Memory B cell (primary cell): ENCODE data around the gene ACTN4.
"Not testable (repeated sequence)": the region's sequence is repeated elsewhere in the genome, so short reads cannot be mapped to it uniquely, and the experiment has no call there.

Source experiments
- ATAC-seq: fragments of 150-1000 bp; cut with Tn5 transposase; 2 replicates; pipeline ENCODE4 v1.10.0; 2021; ENCODE audit warnings: low read depth, mild to moderate bottlenecking, moderate library complexity
- DNase-seq, 2 donors: peaks; one replicate each; pipeline ENCODE4 v3.0.0; 2022; ENCODE audit warnings: low spot score in 2 of 2
- H3K27ac Mint-ChIP-seq: one replicate; pipeline ENCODE4 v1.8.0; 2022; ENCODE audit warnings: mild to moderate bottlenecking, moderate library complexity, mixed read lengths
- H3K27me3 Mint-ChIP-seq: one replicate; pipeline ENCODE4 v1.8.0; 2022; ENCODE audit warnings: mixed read lengths
- H3K36me3 Mint-ChIP-seq: one replicate; pipeline ENCODE4 v1.8.0; 2022; ENCODE audit warnings: mild to moderate bottlenecking, mixed read lengths
- H3K4me1 Mint-ChIP-seq: one replicate; pipeline ENCODE4 v1.8.0; 2022; ENCODE audit warnings: mixed read lengths
- H3K4me3 Mint-ChIP-seq: one replicate; pipeline ENCODE4 v1.8.0; 2022; ENCODE audit warnings: mild to moderate bottlenecking, moderate library complexity, mixed read lengths
- H3K9me3 Mint-ChIP-seq: one replicate; pipeline ENCODE4 v1.8.0; 2022; ENCODE audit warnings: mixed read lengths

Gene ACTN4

GRCh38 chr19:38629568-38629967 is 17.9 kb upstream of the ACTN4 start:
- Mint-ChIP-seq H3K36me3 (peaks cover 34% of the 10 kb centered on the region), H3K4me3 (no peak overlapping the region), H3K4me1 (peaks cover 5% of the 10 kb centered on the region), H3K27me3 (no peaks in the 10 kb centered on the region), H3K9me3 (no peaks in the 10 kb centered on the region), H3K27ac (peak overlapping the region; percentile 48)
- ATAC-seq: no peak
- no peak for DNase-seq

GRCh38 chr19:38631301-38631700 is 16.1 kb upstream of the ACTN4 start:
- not testable (repeated sequence) for H3K27me3 Mint-ChIP-seq, H3K4me3 Mint-ChIP-seq, ATAC-seq, H3K4me1 Mint-ChIP-seq, DNase-seq, H3K9me3 Mint-ChIP-seq, H3K27ac Mint-ChIP-seq
- peaks cover 28% of the 10 kb centered on the region for H3K36me3 Mint-ChIP-seq

- H3K27me3 Mint-ChIP-seq, H3K9me3 Mint-ChIP-seq, DNase-seq, H3K27ac Mint-ChIP-seq, ATAC-seq, H3K4me3 Mint-ChIP-seq: not testable (repeated sequence)
- Mint-ChIP-seq H3K36me3 (peaks cover 26% of the 10 kb centered on the region), H3K4me1 (peaks cover 10% of the 10 kb centered on the region)
Measured at GRCh38 chr19:38631811-38632475, 15.5 kb upstream of the ACTN4 start.

GRCh38 chr19:38632476-38633213 is 14.8 kb upstream of the ACTN4 start:
- no peak overlapping the region for H3K4me3 Mint-ChIP-seq
- H3K9me3 Mint-ChIP-seq: no peaks in the 10 kb centered on the region
- no peak for DNase-seq
- ATAC-seq: no peak
- no peak overlapping the region for H3K27ac Mint-ChIP-seq
- H3K27me3 Mint-ChIP-seq: no peaks in the 10 kb centered on the region
- peaks cover 25% of the 10 kb centered on the region for H3K36me3 Mint-ChIP-seq
- H3K4me1 Mint-ChIP-seq: peaks cover 15% of the 10 kb centered on the region

GRCh38 chr19:38634757-38635482 is 12.5 kb upstream of the ACTN4 start:
- peak; percentile 69 to 80 for DNase-seq

GRCh38 chr19:38635483-38636399 is 11.7 kb upstream of the ACTN4 start:
- no peaks in the 10 kb centered on the region for H3K27me3 Mint-ChIP-seq
- H3K9me3 Mint-ChIP-seq: no peaks in the 10 kb centered on the region
- H3K27ac Mint-ChIP-seq: no peak overlapping the region
- DNase-seq (no peak), ATAC-seq (no peak)
- no peak overlapping the region for H3K4me3 Mint-ChIP-seq
- H3K4me1 Mint-ChIP-seq: peaks cover 15% of the 10 kb centered on the region
- peaks cover 12% of the 10 kb centered on the region for H3K36me3 Mint-ChIP-seq

More at GRCh38 chr19:38634757-38635482, 12.5 kb upstream of the ACTN4 start:
- peak; percentile 40 for ATAC-seq
- Mint-ChIP-seq H3K9me3 (no peaks in the 10 kb centered on the region), H3K27me3 (no peaks in the 10 kb centered on the region), H3K27ac (peak overlapping the region; percentile 80), H3K4me1 (peaks cover 15% of the 10 kb centered on the region), H3K4me3 (peak overlapping the region; percentile 33), H3K36me3 (peaks cover 14% of the 10 kb centered on the region)

GRCh38 chr19:38638461-38638860 is 9.0 kb upstream of the ACTN4 start:
- no peaks in the 10 kb centered on the region for H3K27me3 Mint-ChIP-seq
- no peak overlapping the region for H3K27ac Mint-ChIP-seq
- no peak overlapping the region for H3K4me3 Mint-ChIP-seq
- no peak for DNase-seq
- H3K9me3 Mint-ChIP-seq: no peaks in the 10 kb centered on the region
- peaks cover 6% of the 10 kb centered on the region for H3K36me3 Mint-ChIP-seq
- H3K4me1 Mint-ChIP-seq: peaks cover 18% of the 10 kb centered on the region
- no peak for ATAC-seq

GRCh38 chr19:38639679-38640078 is 7.8 kb upstream of the ACTN4 start:
- no peak for ATAC-seq

GRCh38 chr19:38640368-38640767 is 7.1 kb upstream of the ACTN4 start:
- Mint-ChIP-seq H3K27ac (no peak overlapping the region), H3K4me3 (no peak overlapping the region), H3K4me1 (peaks cover 13% of the 10 kb centered on the region), H3K9me3 (no peaks in the 10 kb centered on the region), H3K27me3 (no peaks in the 10 kb centered on the region), H3K36me3 (peaks cover 2% of the 10 kb centered on the region)
- no peak for DNase-seq
- ATAC-seq: no peak

More at GRCh38 chr19:38639679-38640078, 7.8 kb upstream of the ACTN4 start:
- Mint-ChIP-seq H3K4me1 (peaks cover 14% of the 10 kb centered on the region), H3K9me3 (no peaks in the 10 kb centered on the region), H3K36me3 (peaks cover 3% of the 10 kb centered on the region), H3K4me3 (no peak overlapping the region), H3K27me3 (no peaks in the 10 kb centered on the region), H3K27ac (no peak overlapping the region)
- DNase-seq: no peak

- ATAC-seq (no peak), DNase-seq (no peak)
- Mint-ChIP-seq H3K27me3 (no peaks in the 10 kb centered on the region), H3K4me1 (peaks cover 5% of the 10 kb centered on the region), H3K9me3 (no peaks in the 10 kb centered on the region), H3K36me3 (no peaks in the 10 kb centered on the region), H3K4me3 (no peak overlapping the region), H3K27ac (no peak overlapping the region)
Measured at GRCh38 chr19:38642176-38642575, 5.3 kb upstream of the ACTN4 start.

- ATAC-seq (no peak), DNase-seq (no peak)
- H3K27ac Mint-ChIP-seq: no peak overlapping the region
- no peaks in the 10 kb centered on the region for H3K9me3 Mint-ChIP-seq
- peaks cover 21% of the 10 kb centered on the region for H3K4me1 Mint-ChIP-seq
- H3K27me3 Mint-ChIP-seq: no peaks in the 10 kb centered on the region
- peaks cover 1% of the 10 kb centered on the region for H3K36me3 Mint-ChIP-seq
- H3K4me3 Mint-ChIP-seq: no peak overlapping the region
Measured at GRCh38 chr19:38644719-38645118, 2.7 kb upstream of the ACTN4 start.

- H3K36me3 Mint-ChIP-seq: peaks cover 1% of the 10 kb centered on the region
- ATAC-seq (no peak), DNase-seq (no peak)
- H3K27me3 Mint-ChIP-seq: no peaks in the 10 kb centered on the region
- peaks cover 34% of the 10 kb centered on the region for H3K4me1 Mint-ChIP-seq
- peak overlapping the region; percentile 93 for H3K4me3 Mint-ChIP-seq
- peak overlapping the region; percentile 85 for H3K27ac Mint-ChIP-seq
- no peaks in the 10 kb centered on the region for H3K9me3 Mint-ChIP-seq
Measured at GRCh38 chr19:38647966-38648768, 718 bp downstream of the ACTN4 start.
